Measurements from ENCODE around the gene C2orf69. TPM values are rescaled to one million over a fixed set of nuclear protein-coding genes. Genes with fewer than 3 reads are reported as not detected.
A peak's percentile ranks its signal among the peaks of the same experiment; 100 is the strongest.
"Not testable (repeated sequence)": the region's sequence is repeated elsewhere in the genome, so short reads cannot be mapped to it uniquely, and the experiment has no call there.

The C2orf69 gene
- total RNA-seq (ENCODE audit: insufficient read depth, low replicate concordance) = 18.3 TPM

- DNase-seq (ENCODE audit: low spot score) = peak; percentile 98
Observed at GRCh38 chr2:199911052-199911876, at the start of gene C2orf69. Gene C2orf69, plus strand, starts transcription at chr2:199911293. Its CDS starts 146 bp downstream, at chr2:199911439.

- no peak for DNase-seq (ENCODE audit: low spot score)
Observed at GRCh38 chr2:199862788-199863187, 48.3 kb upstream of the C2orf69 start.

GRCh38 chr2:199865905-199866304 lies 45.2 kb upstream of the C2orf69 start:
- DNase-seq (ENCODE audit: low spot score) = no peak

GRCh38 chr2:199868431-199869226 lies 42.5 kb upstream of the C2orf69 start:
- DNase-seq (ENCODE audit: low spot score) = no peak

GRCh38 chr2:199869227-199869541 lies 41.9 kb upstream of the C2orf69 start:
- DNase-seq (ENCODE audit: low spot score) = no peak

- no peak for DNase-seq (ENCODE audit: low spot score)
Observed at GRCh38 chr2:199869653-199870052, 41.4 kb upstream of the C2orf69 start.

- no peak for DNase-seq (ENCODE audit: low spot score)
Observed at GRCh38 chr2:199870581-199870980, 40.5 kb upstream of the C2orf69 start.

GRCh38 chr2:199874209-199874608 lies 36.9 kb upstream of the C2orf69 start:
- no peak for DNase-seq (ENCODE audit: low spot score)

- DNase-seq (ENCODE audit: low spot score) = no peak
Observed at GRCh38 chr2:199875400-199875799, 35.7 kb upstream of the C2orf69 start.

- DNase-seq (ENCODE audit: low spot score) = peak; percentile 8
Observed at GRCh38 chr2:199882667-199883066, 28.4 kb upstream of the C2orf69 start.

- DNase-seq (ENCODE audit: low spot score) = no peak
Observed at GRCh38 chr2:199883474-199884212, 27.4 kb upstream of the C2orf69 start.

GRCh38 chr2:199895406-199895805 lies 15.7 kb upstream of the C2orf69 start:
- DNase-seq (ENCODE audit: low spot score) = no peak

GRCh38 chr2:199896617-199897016 lies 14.5 kb upstream of the C2orf69 start:
- no peak for DNase-seq (ENCODE audit: low spot score)

- no peak for DNase-seq (ENCODE audit: low spot score)
Observed at GRCh38 chr2:199901942-199902341, 9.2 kb upstream of the C2orf69 start.

- DNase-seq (ENCODE audit: low spot score) = no peak
Observed at GRCh38 chr2:199902486-199903110, 8.5 kb upstream of the C2orf69 start.

- no peak for DNase-seq (ENCODE audit: low spot score)
Observed at GRCh38 chr2:199903111-199903510, 8.0 kb upstream of the C2orf69 start.

- DNase-seq (ENCODE audit: low spot score) = no peak
Observed at GRCh38 chr2:199907008-199907714, 3.9 kb upstream of the C2orf69 start.

- DNase-seq (ENCODE audit: low spot score) = no peak
Observed at GRCh38 chr2:199910338-199911051, 598 bp upstream of the C2orf69 start.

- DNase-seq (ENCODE audit: low spot score) = no peak
Observed at GRCh38 chr2:199911877-199912161, 726 bp downstream of the C2orf69 start.

GRCh38 chr2:199912553-199913114 lies 1.5 kb downstream of the C2orf69 start:
- not testable (repeated sequence) for DNase-seq (ENCODE audit: low spot score)

Data from umbilical cord (tissue), 2 donors.